Mucosa of gallbladder (tissue), 1 donor: ENCODE measurements around the gene CELF4. TPM values are rescaled to one million over a fixed set of nuclear protein-coding genes. Genes with fewer than 3 reads are reported as not detected.

ENCODE experiments used
- DNase-seq: peaks from one replicate; pipeline ENCODE4 v3.0.0-alpha.2; 2020; ENCODE audit warnings: low spot score
- total RNA-seq: library from RNA; stranded (reverse); gene quantifications from one replicate; pipeline ENCODE4 v1.2.1, GENCODE V29; 2021
- donor health status: DM: no; HTN: no; CAD: no.

CELF4 gene
- total RNA-seq, 1 donor from 2014 or later = 3.8 TPM

DNA sequence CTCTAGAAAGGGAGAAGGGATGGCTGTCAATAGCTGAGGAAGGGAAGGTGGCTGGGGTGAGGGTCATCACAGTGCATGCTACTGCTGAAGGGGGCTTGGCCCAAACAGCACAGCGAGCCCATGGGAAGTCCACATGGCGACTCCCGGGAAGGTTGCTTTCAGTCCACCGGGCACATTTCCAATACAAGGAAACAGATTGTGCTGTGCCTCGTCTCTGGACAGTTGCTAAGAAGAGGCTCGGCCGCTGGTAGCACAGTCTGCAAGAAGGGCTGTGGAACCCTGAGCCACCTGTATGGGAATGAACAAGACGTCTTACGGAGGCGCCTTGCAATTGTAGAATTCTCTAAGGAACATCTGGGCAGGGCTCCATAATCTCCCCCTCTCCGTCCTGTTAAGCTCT lies 123.1 kb downstream of the CELF4 start:
- DNase-seq = no peak

DNA sequence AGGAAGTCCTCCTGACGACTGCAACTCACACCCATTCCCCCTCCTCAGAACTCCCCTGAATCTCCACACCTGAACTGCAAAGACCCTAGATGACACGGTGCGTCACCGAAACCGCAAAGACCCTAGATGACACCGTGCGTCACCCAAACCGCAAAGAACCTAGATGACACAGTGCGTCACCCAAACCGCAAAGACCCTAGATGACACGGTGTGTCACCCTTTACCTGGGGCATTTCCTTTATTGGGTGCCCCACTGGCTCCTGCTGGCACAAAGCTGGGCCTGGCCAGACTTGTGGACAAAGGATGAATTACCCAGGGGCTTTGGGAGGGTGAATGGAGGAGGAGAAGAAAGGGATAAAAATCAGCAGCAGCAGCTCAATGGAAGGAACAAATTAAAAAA lies 123.8 kb downstream of the CELF4 start:
- no peak for DNase-seq

DNA sequence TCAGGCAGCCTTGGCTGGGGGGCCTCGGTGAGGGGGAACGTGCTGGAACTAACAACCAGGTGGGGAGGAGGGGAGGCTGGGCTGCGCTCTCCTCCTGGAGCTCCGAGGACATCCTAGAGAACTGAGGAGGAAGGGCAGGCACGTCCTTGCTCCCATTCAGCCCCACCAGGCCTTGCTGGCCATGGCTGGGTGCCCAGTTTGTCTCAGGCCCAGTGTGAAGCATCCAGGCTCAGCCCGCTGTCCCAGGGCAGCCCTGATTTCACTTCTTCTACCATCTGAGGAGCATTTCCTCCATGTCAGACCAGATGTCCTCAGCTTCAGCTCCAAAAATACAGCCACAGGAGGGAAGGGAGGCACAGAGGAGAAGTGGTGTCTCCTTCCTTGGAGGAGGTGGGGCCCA lies 125.4 kb downstream of the CELF4 start:
- no peak for DNase-seq

DNA sequence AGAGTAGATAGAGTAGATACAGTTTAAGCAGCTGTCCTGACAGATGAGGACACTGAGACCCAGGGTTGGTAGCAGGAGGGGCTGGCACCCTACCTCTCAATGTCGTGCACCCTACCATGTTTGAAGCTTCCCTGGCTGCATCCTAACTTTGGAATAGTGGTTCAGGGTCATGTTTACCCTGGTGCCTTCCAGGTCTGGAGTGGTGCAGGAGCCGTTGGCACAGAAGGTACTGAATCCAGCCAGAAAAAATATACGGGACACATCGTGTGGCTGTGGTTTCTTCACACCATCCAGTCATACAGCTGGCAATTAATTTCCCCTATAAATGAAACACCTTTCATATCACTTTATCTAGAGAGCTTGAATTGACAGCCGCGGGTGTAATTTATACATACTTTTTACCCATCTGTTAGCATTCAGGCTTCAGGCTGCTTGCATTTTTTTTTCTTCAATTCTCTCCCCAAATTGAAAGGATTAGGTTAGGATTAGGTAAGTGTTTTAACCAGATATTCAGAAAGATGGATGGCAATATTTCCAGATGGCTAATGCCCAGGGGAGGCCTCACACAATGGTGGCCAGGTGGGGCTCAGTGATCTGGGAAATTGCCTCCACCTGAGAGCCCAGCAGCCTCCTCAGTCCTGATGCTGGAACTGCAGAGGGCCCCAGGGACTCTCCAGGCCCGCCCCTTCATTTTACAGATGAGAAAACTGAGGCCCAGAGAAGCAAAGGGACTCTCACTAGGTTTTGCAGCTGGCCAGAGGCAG lies 127.0 kb downstream of the CELF4 start:
- DNase-seq = no peak

DNA sequence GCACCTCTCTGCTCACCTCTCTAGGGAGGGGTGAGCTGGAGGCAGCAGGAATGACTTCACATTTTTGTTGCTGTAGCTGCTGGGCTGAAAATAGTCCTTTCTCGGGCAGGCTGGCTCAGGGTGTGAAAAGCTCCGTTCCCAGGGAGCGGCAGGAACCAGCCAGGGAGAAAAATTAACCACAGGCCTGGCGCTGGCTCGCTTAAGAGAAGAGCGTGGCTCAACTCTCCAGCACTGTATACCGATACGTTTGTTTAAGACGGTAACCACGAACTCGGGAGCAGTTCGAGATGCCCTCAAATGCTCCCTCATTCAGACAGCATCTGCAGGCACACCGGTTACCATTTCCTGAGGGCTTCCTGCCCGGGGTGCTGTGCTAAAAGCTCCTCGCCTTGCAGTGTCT lies 129.6 kb downstream of the CELF4 start:
- no peak for DNase-seq

DNA sequence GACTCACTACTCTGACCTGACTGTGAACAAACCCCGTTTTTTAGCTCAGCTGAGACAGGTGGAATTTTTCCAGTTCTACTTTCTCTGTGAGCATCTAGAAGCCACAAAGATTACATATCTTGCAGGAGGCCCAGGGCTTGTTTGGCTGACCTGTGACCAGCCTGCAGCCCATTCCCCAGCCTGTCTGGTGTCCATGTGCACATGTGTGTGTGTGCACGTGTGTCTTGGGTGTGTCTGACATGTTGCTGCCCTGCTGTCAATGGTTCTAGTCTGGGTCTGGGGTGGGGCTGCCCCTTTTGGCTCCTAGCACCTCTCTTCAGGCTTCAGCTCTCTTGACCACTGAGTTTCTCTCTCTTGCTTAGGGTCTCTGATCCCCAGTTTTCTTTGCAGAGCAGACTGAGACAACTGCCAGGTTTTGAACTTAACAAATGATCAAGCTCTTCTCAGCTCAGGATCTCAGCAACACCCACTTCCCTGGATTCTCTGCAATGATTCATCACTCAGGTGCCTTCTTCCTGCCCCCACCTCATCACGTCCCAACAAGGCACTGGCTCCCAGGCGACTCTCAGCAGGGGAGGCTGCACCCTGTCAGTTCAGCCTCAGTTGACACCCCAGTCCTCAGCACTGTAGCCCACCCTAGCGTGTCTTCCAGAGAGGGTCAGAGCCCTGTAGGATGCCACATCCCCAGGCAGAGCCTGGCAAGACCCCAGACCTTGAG lies 130.3 kb downstream of the CELF4 start:
- DNase-seq = no peak

DNA sequence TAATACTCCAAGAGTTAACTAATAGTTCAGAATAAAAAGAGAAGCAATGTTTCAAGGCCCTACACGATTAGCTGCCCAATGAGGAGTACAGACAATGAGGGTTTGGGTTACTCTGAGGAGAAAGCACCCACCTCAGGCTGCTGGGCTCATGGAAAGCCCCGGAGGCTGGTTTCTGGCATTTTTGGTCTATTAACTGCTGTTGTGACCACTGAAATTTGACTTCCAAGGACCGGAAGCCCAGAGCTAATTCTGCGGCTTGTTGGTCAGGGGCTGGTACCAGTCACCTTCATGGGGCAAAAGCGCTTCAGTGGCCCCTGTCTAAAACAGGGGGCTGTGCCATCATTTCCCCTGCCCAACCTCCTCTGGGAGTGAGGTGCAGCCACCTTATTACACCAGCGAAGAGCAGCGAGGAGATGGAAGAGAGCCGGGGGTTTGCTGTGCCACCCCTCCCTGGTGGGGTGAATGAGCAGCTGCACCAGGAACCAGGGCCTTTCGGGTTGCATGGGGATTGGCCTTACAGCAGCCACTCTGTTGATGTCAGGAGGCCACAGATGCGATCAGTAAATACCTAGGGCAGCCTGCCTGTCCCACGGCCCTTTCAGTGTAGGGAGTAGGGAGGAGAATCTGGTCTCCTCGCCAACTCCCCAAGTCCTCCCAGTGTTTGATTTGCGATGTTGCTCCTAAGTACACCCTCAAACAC lies 131.3 kb downstream of the CELF4 start:
- DNase-seq = no peak

DNA sequence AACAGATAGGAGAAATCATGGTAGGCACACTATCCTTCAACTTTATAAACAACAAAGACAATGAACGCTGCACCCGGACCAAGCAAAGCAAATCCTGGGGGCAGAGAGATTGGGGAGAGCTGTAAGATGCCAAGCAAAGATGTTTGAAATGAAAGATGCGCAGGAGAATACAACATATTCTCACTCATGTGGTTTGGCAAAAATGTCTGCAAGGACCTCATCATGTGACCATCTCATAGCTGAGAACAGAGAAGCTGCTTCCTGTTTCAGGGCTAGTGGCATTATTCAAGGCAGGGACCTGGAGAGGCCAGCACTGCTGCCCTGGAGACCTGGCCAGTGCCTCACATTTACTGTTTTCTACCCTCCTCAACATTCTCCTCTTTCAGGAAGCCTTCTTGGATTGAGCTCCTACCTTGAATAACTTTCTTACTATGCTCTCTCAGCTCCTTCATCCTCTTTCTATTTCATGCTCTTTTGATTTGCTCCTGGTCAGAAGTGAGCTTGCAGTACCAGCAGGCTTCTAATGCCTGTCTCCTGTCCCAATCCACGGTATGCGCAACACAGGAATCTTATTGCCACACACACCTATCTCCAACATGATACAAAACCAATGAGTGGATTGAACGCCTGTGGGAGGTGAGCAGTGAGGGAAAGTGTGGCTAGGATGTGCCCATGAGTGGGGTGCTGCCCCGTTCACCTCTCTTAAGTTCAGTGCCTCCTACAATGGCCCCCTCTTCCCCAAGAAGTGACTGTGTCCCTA lies 133.0 kb downstream of the CELF4 start:
- DNase-seq = no peak

DNA sequence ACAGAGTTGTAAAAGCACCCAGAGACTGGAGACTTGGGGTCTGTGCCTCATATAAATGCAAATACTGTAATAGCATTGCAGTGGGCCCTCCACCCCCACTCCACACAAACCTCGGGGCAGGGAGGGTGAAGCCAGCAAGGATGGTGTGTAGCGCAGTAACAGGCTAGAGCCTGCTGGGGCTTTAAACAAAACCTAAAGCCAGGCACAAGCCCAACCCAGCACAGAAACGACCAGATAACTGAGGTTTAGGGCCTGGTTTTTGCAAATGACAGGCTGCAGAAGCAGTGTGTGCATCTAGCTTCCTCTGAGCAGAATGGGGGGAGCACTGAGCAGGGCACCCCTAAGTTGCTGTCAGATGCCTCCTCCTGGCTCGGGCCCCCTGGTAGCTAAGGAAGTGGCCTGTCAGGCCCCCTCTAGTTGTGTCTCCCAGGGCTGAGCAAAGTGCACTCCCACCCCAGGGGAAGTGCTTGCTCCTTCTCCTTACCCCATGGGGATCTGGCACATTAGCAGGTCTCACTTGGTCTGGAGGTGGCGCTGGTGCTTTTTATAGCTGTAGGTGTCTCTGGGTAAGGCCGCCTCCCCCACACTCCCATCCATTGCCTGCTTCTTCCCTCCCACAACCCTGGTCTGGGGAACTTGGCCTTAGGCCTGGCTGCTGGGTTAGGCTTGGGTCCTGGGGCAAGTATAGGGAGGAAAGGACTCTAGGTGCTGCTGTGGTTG lies 135.1 kb downstream of the CELF4 start:
- no peak for DNase-seq

DNA sequence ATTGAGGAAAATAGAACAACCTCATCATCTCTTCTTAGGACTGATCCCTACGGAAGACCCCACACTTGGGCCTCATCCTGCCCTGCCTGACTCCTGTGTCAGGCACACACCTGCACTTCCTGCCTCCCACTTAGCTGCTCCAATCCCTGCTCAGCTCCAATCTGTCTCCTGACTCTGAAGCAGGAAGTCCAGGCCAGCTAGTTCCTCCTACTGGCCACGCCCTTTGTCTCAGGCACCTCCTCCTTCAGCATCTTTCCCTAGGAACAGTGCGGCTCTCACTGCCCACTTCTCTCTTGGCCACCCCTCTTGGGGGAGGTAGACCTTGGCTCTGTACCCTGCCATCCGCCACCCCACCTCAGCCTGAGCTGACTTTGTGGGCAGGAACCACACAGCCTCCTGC lies 135.8 kb downstream of the CELF4 start:
- DNase-seq = no peak

DNA sequence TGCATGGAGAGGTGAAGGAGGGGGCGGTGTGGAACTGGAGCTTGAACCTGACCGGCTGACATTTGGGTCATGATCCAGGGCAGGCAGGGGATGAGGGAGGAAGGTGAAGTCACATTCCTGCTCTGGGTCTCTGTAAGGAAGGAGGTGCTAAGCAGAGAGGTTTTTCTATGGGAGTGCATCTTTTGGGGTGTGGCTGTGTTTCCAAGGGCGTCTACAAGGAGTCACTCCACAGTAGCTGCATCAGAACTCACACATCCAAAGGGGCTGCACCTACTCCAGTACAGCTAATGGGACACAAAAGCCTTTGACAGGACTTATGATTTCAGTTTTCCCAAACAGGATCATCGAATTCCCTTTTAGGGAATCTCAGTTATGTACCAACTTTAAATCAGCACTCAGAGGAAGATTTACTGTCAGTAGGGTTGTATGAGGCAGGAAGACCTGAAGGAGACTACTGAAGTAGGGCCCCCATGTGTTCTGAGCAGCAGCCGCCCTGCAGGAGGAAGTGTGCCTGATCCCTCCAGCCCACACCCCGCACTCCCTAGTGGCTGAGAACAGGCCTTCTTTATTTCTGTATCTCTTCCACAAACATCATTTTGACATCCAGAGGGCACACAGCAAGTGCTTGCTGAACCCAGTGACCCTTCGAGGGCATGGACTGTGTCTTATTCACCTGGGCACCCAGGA lies 137.2 kb downstream of the CELF4 start:
- DNase-seq = no peak

DNA sequence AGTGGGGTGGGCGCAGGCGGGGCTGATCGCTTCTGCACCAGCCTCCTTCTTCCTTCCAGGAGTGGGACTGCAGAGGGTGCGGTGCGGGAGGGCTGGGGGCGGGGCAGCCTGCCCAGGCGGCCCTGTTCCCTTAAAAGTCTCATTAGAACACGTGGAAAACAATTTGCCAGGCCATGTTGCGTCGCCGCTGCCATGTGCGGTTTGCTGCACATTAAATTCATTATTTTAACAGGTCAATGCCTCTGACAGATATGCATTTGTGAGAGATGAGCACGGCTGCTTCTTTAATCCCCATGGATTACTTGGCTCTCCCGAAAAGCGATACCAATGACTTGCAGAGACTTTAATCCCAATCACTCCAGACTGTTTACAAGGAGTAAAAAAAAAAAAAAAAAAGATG lies 139.0 kb downstream of the CELF4 start:
- no peak for DNase-seq

DNA sequence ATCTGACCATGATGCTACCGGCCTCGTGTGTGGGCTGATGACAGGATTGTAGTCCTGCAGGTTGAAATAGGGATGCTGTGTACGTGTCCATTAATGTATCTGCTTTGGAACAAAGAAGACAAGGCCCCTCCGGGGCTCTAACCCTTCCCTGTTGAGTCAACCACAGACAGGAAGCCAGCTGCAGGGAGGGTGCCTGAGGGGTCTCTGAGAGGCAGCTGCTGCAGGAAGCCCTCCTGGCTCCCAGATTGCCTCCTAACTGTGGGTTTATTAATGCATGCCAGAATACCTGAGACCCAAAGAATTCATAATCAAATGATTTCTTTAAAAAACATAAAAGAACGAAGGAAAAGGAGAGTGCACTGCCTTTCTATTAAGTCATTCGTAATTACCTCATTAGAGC lies 140.4 kb downstream of the CELF4 start:
- no peak for DNase-seq

DNA sequence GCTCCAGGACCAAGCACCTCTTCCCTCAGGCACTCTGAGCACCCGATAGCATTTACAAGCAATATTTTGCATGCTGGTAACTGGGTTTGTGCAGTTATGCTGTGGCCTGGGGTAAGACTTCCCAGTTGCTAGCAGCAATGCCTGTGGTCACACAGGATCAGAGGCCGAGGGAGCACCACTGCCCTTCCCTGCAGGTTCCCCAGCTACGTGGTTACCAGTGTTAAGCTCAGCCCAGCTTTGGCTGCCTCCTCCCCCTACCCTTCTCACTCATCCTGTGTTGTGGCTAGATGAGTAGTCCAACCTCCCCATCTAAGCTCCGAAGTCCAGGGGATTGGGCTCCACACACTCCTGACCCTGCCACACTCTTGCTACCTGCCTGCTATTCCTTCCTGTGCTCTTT lies 141.1 kb downstream of the CELF4 start:
- no peak for DNase-seq

DNA sequence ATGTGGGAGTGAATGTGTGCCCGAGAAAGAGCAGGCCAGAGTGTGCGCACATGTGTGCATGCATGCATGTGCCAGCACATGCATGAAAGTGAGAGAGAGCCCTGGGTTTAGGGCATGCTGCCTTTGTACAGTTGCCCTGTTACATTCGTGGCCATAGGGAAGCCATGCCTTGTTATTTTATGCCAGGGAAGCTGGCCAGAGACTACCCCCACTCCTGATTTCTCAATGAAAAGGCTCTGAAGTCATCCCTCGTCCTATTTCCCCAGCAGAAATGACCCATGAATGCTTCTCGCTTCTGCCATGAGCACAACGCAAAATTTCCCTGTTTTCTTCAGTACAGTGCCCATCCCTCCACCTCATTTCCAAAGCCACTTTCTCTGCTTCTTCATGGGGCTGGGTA lies 143.0 kb downstream of the CELF4 start:
- no peak for DNase-seq

DNA sequence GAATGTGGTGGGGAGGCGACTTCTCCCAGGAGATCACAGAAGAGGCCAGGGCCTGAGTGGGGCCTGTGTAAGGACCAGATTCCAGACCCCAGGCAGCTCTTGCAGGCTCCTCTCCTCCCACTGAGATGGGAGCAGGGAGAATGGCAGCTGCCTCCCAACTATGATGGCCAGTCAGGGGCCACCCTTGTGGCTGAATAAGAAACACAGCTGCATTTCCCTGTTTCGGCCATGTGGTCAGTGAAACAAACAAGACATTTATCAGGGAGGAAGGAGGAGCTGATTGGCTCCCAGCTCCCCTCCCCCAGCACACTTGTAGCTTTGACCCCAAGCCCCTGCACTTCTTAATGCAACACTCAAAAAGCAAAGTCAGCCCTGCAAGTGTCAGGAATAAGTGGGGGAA lies 143.5 kb downstream of the CELF4 start:
- no peak for DNase-seq

DNA sequence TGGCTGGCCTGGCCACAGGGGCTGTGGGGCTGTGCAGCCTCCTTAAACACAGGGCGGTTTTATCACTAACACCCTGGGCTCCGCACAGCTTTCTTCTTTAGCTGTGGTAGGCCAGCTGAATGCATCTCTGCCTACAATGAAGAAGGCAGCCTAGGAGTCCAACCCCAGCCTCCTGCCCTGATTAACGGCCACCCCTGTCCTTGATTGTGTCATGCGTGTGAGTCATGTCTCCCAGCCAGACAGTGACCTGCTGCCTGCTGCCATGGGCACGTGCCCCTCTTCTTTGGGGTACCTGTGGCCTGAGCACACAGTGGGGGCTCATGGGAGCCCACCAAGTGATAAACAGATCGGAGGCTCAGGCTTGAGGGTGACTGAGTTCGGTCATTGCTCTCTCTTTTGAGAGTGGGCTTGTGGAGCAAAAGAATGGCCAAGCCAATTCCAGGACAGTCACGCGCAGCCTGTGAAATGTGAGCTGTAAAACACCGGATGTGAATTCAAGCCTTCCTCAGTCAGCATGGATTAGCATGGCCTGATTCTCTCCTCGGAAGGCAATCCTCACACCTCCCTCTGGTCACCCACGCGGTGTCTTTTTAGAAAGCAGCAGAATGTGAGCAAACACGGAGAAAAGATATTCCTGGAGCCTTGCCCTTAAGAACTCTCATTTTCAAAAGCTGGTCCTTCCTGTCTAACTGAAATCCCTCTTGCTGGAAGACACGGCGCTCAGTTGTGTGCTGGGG lies 144.1 kb downstream of the CELF4 start:
- DNase-seq = no peak

DNA sequence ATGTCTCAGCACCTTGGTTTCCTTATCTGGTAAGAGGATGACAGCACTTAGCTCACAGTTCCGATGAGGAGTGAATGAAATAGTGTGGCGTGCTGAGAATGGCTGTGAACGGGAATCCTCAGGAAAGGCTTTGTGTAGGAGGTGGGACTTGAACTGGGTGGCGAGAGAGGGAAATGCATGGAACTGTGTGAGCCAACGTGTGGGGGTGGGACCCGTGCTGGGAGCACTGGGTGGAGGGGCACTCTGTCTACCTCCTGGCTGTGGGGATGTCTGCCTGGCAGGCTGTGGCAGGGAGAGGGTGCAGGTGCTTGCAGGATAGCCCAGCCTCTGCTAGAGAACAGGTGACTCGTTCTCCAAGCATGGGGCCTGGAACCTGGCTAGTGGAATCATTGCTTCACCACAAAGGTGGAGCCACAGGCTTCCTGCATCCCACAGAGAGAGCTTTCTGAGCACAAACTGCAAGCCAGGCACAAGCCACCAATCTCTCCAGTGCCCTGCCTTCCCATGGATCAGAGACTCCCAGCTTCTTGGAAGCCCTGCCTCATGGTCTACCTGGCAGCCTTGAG lies 145.2 kb downstream of the CELF4 start:
- DNase-seq = no peak

DNA sequence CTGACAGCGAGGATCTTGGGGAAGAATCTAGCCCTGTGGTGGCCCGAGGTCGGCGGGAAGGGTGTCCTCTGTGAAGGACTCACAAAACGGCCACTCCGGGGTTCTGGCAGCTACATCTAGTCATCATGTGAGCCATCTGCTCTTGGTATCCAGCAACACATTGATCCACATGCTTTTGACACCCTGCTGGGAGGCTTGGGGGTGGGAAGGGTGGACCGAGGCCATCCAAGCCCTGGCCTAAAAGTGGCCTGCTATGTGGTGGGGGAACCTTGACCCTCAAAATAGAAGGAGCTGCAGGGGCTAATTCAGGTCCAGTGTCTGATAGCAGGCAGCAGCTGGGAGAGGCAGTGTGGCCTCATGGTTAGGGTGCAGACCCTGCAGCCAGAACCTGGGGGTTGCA lies 145.7 kb downstream of the CELF4 start:
- no peak for DNase-seq

DNA sequence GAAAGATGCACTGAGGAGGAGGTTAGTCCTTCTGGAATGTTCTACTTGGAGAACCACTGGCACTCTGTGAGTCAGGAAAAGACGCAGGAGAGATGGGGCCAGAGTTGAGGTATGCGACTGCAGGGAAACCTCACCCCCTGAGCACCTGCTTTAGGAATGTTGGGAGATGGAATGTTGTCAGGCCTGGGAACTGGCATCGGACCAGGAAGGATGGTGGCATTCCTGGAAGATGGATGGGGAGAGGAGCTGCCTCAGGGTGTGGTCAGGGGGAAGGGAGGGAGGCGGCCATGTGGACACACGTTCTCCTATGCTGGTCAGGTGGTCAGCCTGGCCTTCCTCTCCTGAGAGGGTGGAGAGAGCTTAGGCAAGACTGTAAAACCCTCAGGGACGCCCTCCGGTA lies 146.3 kb downstream of the CELF4 start:
- DNase-seq = no peak
